Endothelial cell of umbilical vein (primary cell): ENCODE measurements around the gene LAMTOR5. TPM values are rescaled to one million over a fixed set of nuclear protein-coding genes. Genes with fewer than 3 reads are reported as not detected.

Source experiments
- BruUV-seq: library from RNA; stranded (reverse); fragments of 400-500 nt; replicated peaks from 2 replicates; lab custom pipeline; 2021; lab: Mats Ljungman, UMichigan
- CTCF ChIA-PET: fragments of 300-600, 350-600 bp; sonication (Branson Sonifier 250); formaldehyde crosslinking; loops from one replicate; lab custom pipeline; 2021; ENCODE audit warnings: antibody characterized with exemption, inconsistent platforms; lab: Charles Lee
- POLR2A ChIA-PET: fragments of 300-600, 350-600 bp; sonication (Branson Sonifier 250); formaldehyde crosslinking; loops from one replicate; lab custom pipeline; 2021; ENCODE audit warnings: antibody characterized with exemption, inconsistent platforms; lab: Charles Lee
- DNase-seq: peaks from one replicate; pipeline ENCODE4 v3.0.0-alpha.2; 2011; ENCODE audit warnings: low read depth, low spot score
- FAIRE-seq: peaks from 2 replicates; lab custom pipeline; 2011; peaks lifted over from hg19 to GRCh38; lab: Jason Lieb, UNC
- H2AFZ ChIP-seq: 2 replicates; pipeline ENCODE4 v1.6.0; 2012; ENCODE audit warnings: low read depth, low read length, control low read depth, inconsistent platforms
- H3K27ac ChIP-seq: 2 replicates; pipeline ENCODE4 v1.5.1; 2011; ENCODE audit warnings: low read depth, mild to moderate bottlenecking, control low read depth, low read length, moderate library complexity; ENCODE audit not compliant: insufficient read depth
- H3K27me3 ChIP-seq, 2 experiments: 2 replicates each; pipeline versions ENCODE4 v1.6.0 to v1.6.1; 2011; ENCODE audit warnings: low read length in 2 of 2, mixed read lengths in 1 of 2; ENCODE audit not compliant: control insufficient read depth in 2 of 2, insufficient read depth in 2 of 2
- H3K36me3 ChIP-seq, 2 experiments: 2 replicates in 1 of 2; 3 replicates in 1 of 2; pipeline ENCODE4 v1.5.1; 2011; ENCODE audit warnings: low read length in 2 of 2, mild to moderate bottlenecking in 1 of 2, moderate library complexity in 1 of 2; ENCODE audit not compliant: control insufficient read depth in 2 of 2, insufficient read depth in 2 of 2; ENCODE audit errors: extremely low read depth in 1 of 2
- H3K4me1 ChIP-seq: 3 replicates; pipeline ENCODE4 v1.5.1; 2011; ENCODE audit warnings: mild to moderate bottlenecking, low read length; ENCODE audit not compliant: control insufficient read depth, insufficient read depth; ENCODE audit errors: extremely low read depth
- H3K4me2 ChIP-seq: 2 replicates; pipeline ENCODE4 v1.6.1; 2011; ENCODE audit warnings: low read length, control low read depth, mixed read lengths; ENCODE audit not compliant: insufficient read depth
- H3K4me3 ChIP-seq, 3 experiments: fragments of 200-600 bp in 1 of 3; sonication (generic), shearing (Covaris generic) in 1 of 3; replicated peaks in 1 of 3; 2 replicates each; pipeline ENCODE4 v1.5.1; 2011 to 2016; ENCODE audit warnings: control low read depth in 3 of 3, low read length in 3 of 3, mild to moderate bottlenecking in 2 of 3, inconsistent platforms in 1 of 3, low read depth in 1 of 3, moderate library complexity in 1 of 3; ENCODE audit not compliant: insufficient read depth in 1 of 3
- H3K79me2 ChIP-seq: 2 replicates; pipeline ENCODE4 v1.6.0; 2012; ENCODE audit warnings: low read length, inconsistent platforms; ENCODE audit not compliant: control insufficient read depth, insufficient read depth
- H3K9ac ChIP-seq: replicated peaks from 2 replicates; pipeline ENCODE3; 2011; ENCODE audit warnings: low read length, control low read depth; ENCODE audit not compliant: insufficient read depth; ENCODE audit errors: extremely low read depth
- H3K9me1 ChIP-seq: replicated peaks from 3 replicates; pipeline ENCODE4 v1.6.0; 2011; ENCODE audit warnings: mild to moderate bottlenecking, low read length; ENCODE audit not compliant: control insufficient read depth, insufficient read depth; ENCODE audit errors: extremely low read depth
- H3K9me3 ChIP-seq: replicated peaks from 2 replicates; pipeline ENCODE4 v1.5.1; 2012; ENCODE audit warnings: low read length, inconsistent platforms; ENCODE audit not compliant: control insufficient read depth, insufficient read depth
- H4K20me1 ChIP-seq: replicated peaks from 2 replicates; pipeline ENCODE3; 2011; ENCODE audit warnings: mild to moderate bottlenecking, low read length; ENCODE audit not compliant: control insufficient read depth, insufficient read depth; ENCODE audit errors: extremely low read depth
- CTCF ChIP-seq, 2 donors: IDR thresholded peaks; 1 replicate in 1 of 2; 2 replicates in 1 of 2; pipeline ENCODE4 v1.5.1; 2011; ENCODE audit warnings: low read length in 2 of 2, mild to moderate bottlenecking in 2 of 2, moderate library complexity in 2 of 2, control low read depth in 1 of 2, inconsistent platforms in 1 of 2, low read depth in 1 of 2; ENCODE audit not compliant: insufficient read depth in 1 of 2; ENCODE audit errors: extremely low read depth in 1 of 2
- EZH2 ChIP-seq: IDR thresholded peaks from 2 replicates; pipeline ENCODE4 v1.6.1; 2012; ENCODE audit warnings: borderline replicate concordance, low read depth, mild to moderate bottlenecking, moderate library complexity, low read length, inconsistent platforms; ENCODE audit not compliant: severe bottlenecking
- FOS ChIP-seq: IDR thresholded peaks from 2 replicates; pipeline ENCODE4 v1.6.1; 2011; ENCODE audit warnings: mild to moderate bottlenecking, low read length, moderate library complexity, borderline replicate concordance; ENCODE audit not compliant: insufficient read depth
- GATA2 ChIP-seq: IDR thresholded peaks from 2 replicates; pipeline ENCODE4 v1.7.0; 2011; ENCODE audit warnings: low read depth, mild to moderate bottlenecking, moderate library complexity, mixed read lengths, low read length; ENCODE audit not compliant: insufficient read length, insufficient read depth
- JUN ChIP-seq: IDR thresholded peaks from 2 replicates; pipeline ENCODE4 v1.6.1; 2011; ENCODE audit warnings: borderline replicate concordance, low read depth; ENCODE audit not compliant: insufficient read length, insufficient read depth
- MAX ChIP-seq: IDR thresholded peaks from 2 replicates; pipeline ENCODE4 v1.6.1; 2011; ENCODE audit not compliant: insufficient read depth, insufficient read length
- MYC ChIP-seq: IDR thresholded peaks from one replicate; pipeline ENCODE4 v1.6.1; 2011; ENCODE audit warnings: mild to moderate bottlenecking, low read depth, low read length
- POLR2A ChIP-seq: IDR thresholded peaks from 2 replicates; pipeline ENCODE4 v1.6.1; 2012; ENCODE audit warnings: low read depth, mild to moderate bottlenecking, control low read depth, low read length
- POLR2AphosphoS5 ChIP-seq: IDR thresholded peaks from 2 replicates; pipeline ENCODE4 v1.6.1; 2012; ENCODE audit warnings: low read depth, mild to moderate bottlenecking, control low read depth, low read length, moderate library complexity; ENCODE audit not compliant: insufficient read depth
- dilution Hi-C: fragments of 300-500 bp; cut with MboI; formaldehyde crosslinking; loops from one replicate; pipeline ENCODE4 v1.15.0; 2019; ENCODE audit warnings: low sequenced_read_pairs; ENCODE audit not compliant: extremely low pct_ligation_motif_present
- intact Hi-C: fragments of 100-400 bp; cut with micrococcal nuclease; formaldehyde crosslinking; loops from one replicate; pipeline ENCODE4 v1.10.0; 2022
- polyA plus RNA-seq, 4 experiments: library from polyadenylated mRNA; depleted of rRNA in 3 of 4; stranded (reverse) in 3 of 4; unstranded in 1 of 4; fragments of >200 nt; gene quantifications; 2 replicates each; pipeline versions ENCODE4 v1.2.1 to v1.2.3, GENCODE V29; 2011 to 2012; ENCODE audit warnings: missing spikeins in 1 of 4
- total RNA-seq: library from RNA; stranded (reverse); gene quantifications from 2 replicates; pipeline ENCODE4 v1.2.3, GENCODE V29; 2021

The LAMTOR5 gene
- total and polyA plus RNA-seq, 2 donors (not counting 3 experiments of a cell fraction or from before 2014, with no cell fraction given), result 150 to 503 TPM

- no peaks in the 10 kb centered on the region for H3K36me3 ChIP-seq
- H3K4me2 ChIP-seq, result no peak within 1 kb of the TSS
- intact Hi-C loops, result no loop called here
- CTCF ChIA-PET, result interaction anchor here (1.5 to 2.4 kb wide), 3 partner anchors 9 to 254 kb away, joined by 8 to 11 read pairs (median 8); no protein-coding TSS in a partner anchor
- H3K9me3 ChIP-seq, result no peaks in the 10 kb centered on the region
- peaks cover 26 to 32% of the 10 kb centered on the region in 2 experiments for H3K27me3 ChIP-seq
- no peak within 1 kb of the TSS for H2AFZ ChIP-seq
- no peaks in the 10 kb centered on the region for H4K20me1 ChIP-seq
- no peaks in the 10 kb centered on the region for H3K9me1 ChIP-seq
- FAIRE-seq, result no peak
- dilution Hi-C loops, result no loop called here
- no peak within 1 kb of the TSS for H3K4me3 ChIP-seq
- TF ChIP-seq GATA2 (no peak), MYC (no peak), POLR2AphosphoS5 (no peak), CTCF (IDR thresholded peaks at IDR 0.05; ENCODE audit: extremely low read depth in 1 of 2, insufficient read depth in 1 of 2, low read depth in 1 of 2, low read length in 2 of 2) (no peak), POLR2A (no peak), MAX (no peak), FOS (no peak), EZH2 (no peak), JUN (no peak)
- BruUV-seq, result no TSS peak
- DNase-seq, result no peak
- no peaks in the 10 kb centered on the region for H3K4me1 ChIP-seq
- no peaks in the 10 kb centered on the region for H3K79me2 ChIP-seq
- POLR2A ChIA-PET, result no interaction called here
- no peak within 1 kb of the TSS for H3K9ac ChIP-seq
- H3K27ac ChIP-seq, result no peak within 1 kb of the TSS
Observed at GRCh38 chr1:110450929-110451328, 43.4 kb upstream of the LAMTOR5 start, which contains the start of gene PROK1. Gene PROK1, plus strand, starts transcription at chr1:110451149. Its CDS starts 68 bp downstream, at chr1:110451217.
